Measurements from ENCODE around the gene TEX264.

TEX264 gene

DNA sequence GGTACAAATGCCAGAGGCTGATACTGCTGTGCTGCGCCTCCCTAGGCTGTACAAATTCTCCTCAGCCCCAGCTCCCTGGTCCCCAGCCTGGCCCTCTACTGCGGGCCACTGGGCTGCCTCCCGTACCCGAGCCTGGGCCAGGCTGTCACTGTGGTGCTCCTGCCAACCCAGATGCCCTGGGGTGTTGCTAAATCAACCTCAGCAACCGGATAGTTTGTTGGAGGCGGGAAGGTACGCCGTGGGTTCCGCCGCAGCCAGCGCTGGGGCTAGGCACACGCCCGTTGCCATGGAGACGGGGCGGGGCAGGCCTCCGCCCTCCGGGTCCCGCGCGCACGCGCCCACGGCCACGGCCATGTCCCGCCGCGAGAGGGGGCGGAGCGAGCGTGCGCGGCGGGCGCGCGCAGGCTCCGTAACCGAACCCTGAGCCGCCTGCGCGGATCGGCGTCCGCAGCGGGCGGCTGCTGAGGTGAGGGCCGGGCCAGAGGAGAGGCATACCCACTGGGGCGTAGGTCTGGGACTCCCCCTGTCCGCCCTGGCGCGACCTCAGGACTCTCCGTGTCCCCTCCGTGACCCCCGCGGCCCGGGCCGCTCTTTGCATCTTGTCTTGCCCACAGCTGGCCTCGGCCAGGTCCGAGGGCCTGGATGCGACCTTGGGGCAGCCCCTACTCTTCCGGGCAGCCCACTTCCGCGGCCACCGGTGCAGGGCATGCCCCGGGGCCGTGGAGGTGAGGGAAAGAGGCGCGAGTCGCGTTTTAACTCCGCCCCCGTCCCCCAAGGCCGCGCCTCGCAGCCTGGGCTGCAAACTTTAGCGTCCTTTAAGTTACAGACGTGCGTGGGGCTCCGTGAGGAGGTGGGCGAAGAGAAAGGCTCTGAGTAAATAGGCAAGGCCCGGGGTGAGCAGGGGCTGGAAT lies at the start of gene TEX264 (continued):
- TF ChIP-seq, protein P1, sequence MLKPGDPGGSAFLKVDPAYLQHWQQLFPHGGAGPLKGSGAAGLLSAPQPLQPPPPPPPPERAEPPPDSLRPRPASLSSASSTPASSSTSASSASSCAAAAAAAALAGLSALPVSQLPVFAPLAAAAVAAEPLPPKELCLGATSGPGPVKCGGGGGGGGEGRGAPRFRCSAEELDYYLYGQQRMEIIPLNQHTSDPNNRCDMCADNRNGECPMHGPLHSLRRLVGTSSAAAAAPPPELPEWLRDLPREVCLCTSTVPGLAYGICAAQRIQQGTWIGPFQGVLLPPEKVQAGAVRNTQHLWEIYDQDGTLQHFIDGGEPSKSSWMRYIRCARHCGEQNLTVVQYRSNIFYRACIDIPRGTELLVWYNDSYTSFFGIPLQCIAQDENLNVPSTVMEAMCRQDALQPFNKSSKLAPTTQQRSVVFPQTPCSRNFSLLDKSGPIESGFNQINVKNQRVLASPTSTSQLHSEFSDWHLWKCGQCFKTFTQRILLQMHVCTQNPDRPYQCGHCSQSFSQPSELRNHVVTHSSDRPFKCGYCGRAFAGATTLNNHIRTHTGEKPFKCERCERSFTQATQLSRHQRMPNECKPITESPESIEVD (tag by site-specific recombination; IDR thresholded peaks at IDR 0.05): no peak
- TF ChIP-seq ZNF624 (tag by site-specific recombination; IDR thresholded peaks at IDR 0.05) (no peak), GLIS1 (tag by site-specific recombination; IDR thresholded peaks at IDR 0.05) (peak; percentile 28; the same call in 1 of the 2 replicates), ZNF24 (tag by site-specific recombination; IDR thresholded peaks at IDR 0.05) (no peak), ZNF202 (tag by site-specific recombination; IDR thresholded peaks at IDR 0.05; ENCODE audit: borderline replicate concordance) (no peak), SP2 (tag by site-specific recombination; IDR thresholded peaks at IDR 0.05) (peak; percentile 24), ZNF223 (tag by site-specific recombination; IDR thresholded peaks at IDR 0.05) (no peak), KLF1 (tag by site-specific recombination; IDR thresholded peaks at IDR 0.05) (peak; percentile 36; the same call in 1 of the 2 replicates), GLIS2 (tag by site-specific recombination; IDR thresholded peaks at IDR 0.05) (peak; percentile 36), ZNF530 (tag by site-specific recombination; IDR thresholded peaks at IDR 0.05; ENCODE audit: low read depth) (no peak), ZNF394 (tag by site-specific recombination; IDR thresholded peaks at IDR 0.05; ENCODE audit: borderline replicate concordance) (no peak), ZNF169 (tag by site-specific recombination; IDR thresholded peaks at IDR 0.05) (no peak), KLF16 (tag by site-specific recombination; IDR thresholded peaks at IDR 0.05) (peak; percentile 31; the same call in 1 of the 2 replicates), ZNF366 (tag by site-specific recombination; conservative IDR thresholded peaks at IDR 0.05) (no peak), ZFP37 (tag by site-specific recombination; IDR thresholded peaks at IDR 0.05) (0 out of 2 replicates have a peak, but pooled peaks have one; percentile 56), SP3 (tag by site-specific recombination; IDR thresholded peaks at IDR 0.05) (peak; percentile 28; the same call in 1 of the 2 replicates), ZNF19 (tag by site-specific recombination; IDR thresholded peaks at IDR 0.05; ENCODE audit: low read depth) (no peak), ZNF335 (tag by site-specific recombination; conservative IDR thresholded peaks at IDR 0.05) (peak; percentile 54), KLF8 (tag by site-specific recombination; IDR thresholded peaks at IDR 0.05) (peak; percentile 58; the same call in 1 of the 2 replicates), ZNF341 (tag by site-specific recombination; IDR thresholded peaks at IDR 0.05; ENCODE audit: low read depth) (peak; percentile 94)
- TF ChIP-seq, protein P2, sequence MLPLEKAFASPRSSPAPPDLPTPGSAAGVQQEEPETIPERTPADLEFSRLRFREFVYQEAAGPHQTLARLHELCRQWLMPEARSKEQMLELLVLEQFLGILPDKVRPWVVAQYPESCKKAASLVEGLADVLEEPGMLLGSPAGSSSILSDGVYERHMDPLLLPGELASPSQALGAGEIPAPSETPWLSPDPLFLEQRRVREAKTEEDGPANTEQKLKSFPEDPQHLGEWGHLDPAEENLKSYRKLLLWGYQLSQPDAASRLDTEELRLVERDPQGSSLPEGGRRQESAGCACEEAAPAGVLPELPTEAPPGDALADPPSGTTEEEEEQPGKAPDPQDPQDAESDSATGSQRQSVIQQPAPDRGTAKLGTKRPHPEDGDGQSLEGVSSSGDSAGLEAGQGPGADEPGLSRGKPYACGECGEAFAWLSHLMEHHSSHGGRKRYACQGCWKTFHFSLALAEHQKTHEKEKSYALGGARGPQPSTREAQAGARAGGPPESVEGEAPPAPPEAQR (tag by site-specific recombination; IDR thresholded peaks at IDR 0.05): no peak
- TF ChIP-seq, protein P3, sequence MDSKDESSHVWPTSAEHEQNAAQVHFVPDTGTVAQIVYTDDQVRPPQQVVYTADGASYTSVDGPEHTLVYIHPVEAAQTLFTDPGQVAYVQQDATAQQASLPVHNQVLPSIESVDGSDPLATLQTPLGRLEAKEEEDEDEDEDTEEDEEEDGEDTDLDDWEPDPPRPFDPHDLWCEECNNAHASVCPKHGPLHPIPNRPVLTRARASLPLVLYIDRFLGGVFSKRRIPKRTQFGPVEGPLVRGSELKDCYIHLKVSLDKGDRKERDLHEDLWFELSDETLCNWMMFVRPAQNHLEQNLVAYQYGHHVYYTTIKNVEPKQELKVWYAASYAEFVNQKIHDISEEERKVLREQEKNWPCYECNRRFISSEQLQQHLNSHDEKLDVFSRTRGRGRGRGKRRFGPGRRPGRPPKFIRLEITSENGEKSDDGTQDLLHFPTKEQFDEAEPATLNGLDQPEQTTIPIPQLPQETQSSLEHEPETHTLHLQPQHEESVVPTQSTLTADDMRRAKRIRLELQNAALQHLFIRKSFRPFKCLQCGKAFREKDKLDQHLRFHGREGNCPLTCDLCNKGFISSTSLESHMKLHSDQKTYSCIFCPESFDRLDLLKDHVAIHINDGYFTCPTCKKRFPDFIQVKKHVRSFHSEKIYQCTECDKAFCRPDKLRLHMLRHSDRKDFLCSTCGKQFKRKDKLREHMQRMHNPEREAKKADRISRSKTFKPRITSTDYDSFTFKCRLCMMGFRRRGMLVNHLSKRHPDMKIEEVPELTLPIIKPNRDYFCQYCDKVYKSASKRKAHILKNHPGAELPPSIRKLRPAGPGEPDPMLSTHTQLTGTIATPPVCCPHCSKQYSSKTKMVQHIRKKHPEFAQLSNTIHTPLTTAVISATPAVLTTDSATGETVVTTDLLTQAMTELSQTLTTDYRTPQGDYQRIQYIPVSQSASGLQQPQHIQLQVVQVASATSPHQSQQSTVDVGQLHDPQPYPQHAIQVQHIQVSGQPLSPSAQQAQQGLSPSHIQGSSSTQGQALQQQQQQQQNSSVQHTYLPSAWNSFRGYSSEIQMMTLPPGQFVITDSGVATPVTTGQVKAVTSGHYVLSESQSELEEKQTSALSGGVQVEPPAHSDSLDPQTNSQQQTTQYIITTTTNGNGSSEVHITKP (tag by site-specific recombination; IDR thresholded peaks at IDR 0.05): no peak
- TF ChIP-seq, protein P4, sequence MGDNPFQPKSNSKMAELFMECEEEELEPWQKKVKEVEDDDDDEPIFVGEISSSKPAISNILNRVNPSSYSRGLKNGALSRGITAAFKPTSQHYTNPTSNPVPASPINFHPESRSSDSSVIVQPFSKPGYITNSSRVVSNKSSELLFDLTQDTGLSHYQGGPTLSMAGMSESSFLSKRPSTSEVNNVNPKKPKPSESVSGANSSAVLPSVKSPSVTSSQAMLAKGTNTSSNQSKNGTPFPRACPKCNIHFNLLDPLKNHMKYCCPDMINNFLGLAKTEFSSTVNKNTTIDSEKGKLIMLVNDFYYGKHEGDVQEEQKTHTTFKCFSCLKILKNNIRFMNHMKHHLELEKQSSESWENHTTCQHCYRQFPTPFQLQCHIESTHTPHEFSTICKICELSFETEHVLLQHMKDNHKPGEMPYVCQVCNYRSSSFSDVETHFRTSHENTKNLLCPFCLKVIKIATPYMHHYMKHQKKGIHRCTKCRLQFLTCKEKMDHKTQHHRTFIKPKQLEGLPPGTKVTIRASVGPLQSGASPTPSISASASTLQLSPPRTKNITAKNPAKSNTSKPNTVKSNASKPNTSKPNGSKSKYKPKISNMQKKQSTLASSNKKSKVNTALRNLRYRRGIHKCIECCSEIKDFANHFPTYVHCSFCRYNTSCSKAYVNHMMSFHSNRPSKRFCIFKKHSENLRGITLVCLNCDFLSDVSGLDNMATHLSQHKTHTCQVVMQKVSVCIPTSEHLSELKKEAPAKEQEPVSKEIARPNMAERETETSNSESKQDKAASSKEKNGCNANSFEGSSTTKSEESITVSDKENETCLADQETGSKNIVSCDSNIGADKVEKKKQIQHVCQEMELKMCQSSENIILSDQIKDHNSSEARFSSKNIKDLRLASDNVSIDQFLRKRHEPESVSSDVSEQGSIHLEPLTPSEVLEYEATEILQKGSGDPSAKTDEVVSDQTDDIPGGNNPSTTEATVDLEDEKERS (tag by site-specific recombination; IDR thresholded peaks at IDR 0.05): no peak
- TF ChIP-seq, protein P5, sequence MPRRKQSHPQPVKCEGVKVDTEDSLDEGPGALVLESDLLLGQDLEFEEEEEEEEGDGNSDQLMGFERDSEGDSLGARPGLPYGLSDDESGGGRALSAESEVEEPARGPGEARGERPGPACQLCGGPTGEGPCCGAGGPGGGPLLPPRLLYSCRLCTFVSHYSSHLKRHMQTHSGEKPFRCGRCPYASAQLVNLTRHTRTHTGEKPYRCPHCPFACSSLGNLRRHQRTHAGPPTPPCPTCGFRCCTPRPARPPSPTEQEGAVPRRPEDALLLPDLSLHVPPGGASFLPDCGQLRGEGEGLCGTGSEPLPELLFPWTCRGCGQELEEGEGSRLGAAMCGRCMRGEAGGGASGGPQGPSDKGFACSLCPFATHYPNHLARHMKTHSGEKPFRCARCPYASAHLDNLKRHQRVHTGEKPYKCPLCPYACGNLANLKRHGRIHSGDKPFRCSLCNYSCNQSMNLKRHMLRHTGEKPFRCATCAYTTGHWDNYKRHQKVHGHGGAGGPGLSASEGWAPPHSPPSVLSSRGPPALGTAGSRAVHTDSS (tag by site-specific recombination; IDR thresholded peaks at IDR 0.05): no peak
- TF ChIP-seq, protein P6, sequence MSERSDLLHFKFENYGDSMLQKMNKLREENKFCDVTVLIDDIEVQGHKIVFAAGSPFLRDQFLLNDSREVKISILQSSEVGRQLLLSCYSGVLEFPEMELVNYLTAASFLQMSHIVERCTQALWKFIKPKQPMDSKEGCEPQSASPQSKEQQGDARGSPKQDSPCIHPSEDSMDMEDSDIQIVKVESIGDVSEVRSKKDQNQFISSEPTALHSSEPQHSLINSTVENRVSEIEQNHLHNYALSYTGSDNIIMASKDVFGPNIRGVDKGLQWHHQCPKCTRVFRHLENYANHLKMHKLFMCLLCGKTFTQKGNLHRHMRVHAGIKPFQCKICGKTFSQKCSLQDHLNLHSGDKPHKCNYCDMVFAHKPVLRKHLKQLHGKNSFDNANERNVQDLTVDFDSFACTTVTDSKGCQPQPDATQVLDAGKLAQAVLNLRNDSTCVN (tag by site-specific recombination; optimal IDR thresholded peaks at IDR 0.05): peak; percentile 79
